Nephron progenitor cell (in vitro differentiated cells): Measurements from ENCODE around the gene TREM2.

Experiments
- DNase-seq: peaks from one replicate; pipeline ENCODE4 v3.0.0; 2021
- H3K27ac Mint-ChIP-seq: 2 replicates; pipeline ENCODE4 v1.8.0; 2021; ENCODE audit warnings: mild to moderate bottlenecking, moderate library complexity, mixed read lengths
- H3K27me3 Mint-ChIP-seq: 2 replicates; pipeline ENCODE4 v1.8.0; 2021; ENCODE audit warnings: mild to moderate bottlenecking, low read depth, mixed read lengths; ENCODE audit not compliant: poor library complexity
- H3K36me3 Mint-ChIP-seq: 2 replicates; pipeline ENCODE4 v1.8.0; 2021; ENCODE audit warnings: low read depth, mixed read lengths
- H3K4me1 Mint-ChIP-seq: 2 replicates; pipeline ENCODE4 v1.8.0; 2021; ENCODE audit warnings: mixed read lengths
- H3K4me3 Mint-ChIP-seq: 2 replicates; pipeline ENCODE4 v1.8.0; 2021; ENCODE audit warnings: mild to moderate bottlenecking, moderate library complexity, mixed read lengths
- H3K9me3 Mint-ChIP-seq: 2 replicates; pipeline ENCODE4 v1.8.0; 2021; ENCODE audit warnings: mild to moderate bottlenecking, moderate library complexity, mixed read lengths
- CTCF ChIP-seq: fragments of 200-600 bp; sonication (generic); IDR thresholded peaks from 2 replicates; pipeline ENCODE4 v1.5.0; 2021; ENCODE audit warnings: antibody characterized with exemption

TREM2 gene

GRCh38 chr6:41147917-41148316 is 15.0 kb downstream of the TREM2 start:
- no peaks in the 10 kb centered on the region for H3K4me1 Mint-ChIP-seq
- H3K4me3 Mint-ChIP-seq = no peak overlapping the region
- no peaks in the 10 kb centered on the region for H3K9me3 Mint-ChIP-seq
- H3K27me3 Mint-ChIP-seq = peaks cover 14% of the 10 kb centered on the region
- TF ChIP-seq CTCF = no peak
- no peaks in the 10 kb centered on the region for H3K36me3 Mint-ChIP-seq
- H3K27ac Mint-ChIP-seq = no peak overlapping the region
- DNase-seq = no peak

- H3K36me3 Mint-ChIP-seq = no peaks in the 10 kb centered on the region
- H3K27ac Mint-ChIP-seq = no peak overlapping the region
- DNase-seq = no peak
- no peak for TF ChIP-seq CTCF
- H3K9me3 Mint-ChIP-seq = no peaks in the 10 kb centered on the region
- no peaks in the 10 kb centered on the region for H3K4me1 Mint-ChIP-seq
- H3K27me3 Mint-ChIP-seq = peaks cover 3% of the 10 kb centered on the region
- H3K4me3 Mint-ChIP-seq = no peak overlapping the region
Observed at GRCh38 chr6:41136911-41137310, 26.0 kb downstream of the TREM2 start.

GRCh38 chr6:41135062-41135832 is 27.7 kb downstream of the TREM2 start:
- no peak overlapping the region for H3K4me3 Mint-ChIP-seq
- H3K4me1 Mint-ChIP-seq = no peaks in the 10 kb centered on the region
- H3K36me3 Mint-ChIP-seq = no peaks in the 10 kb centered on the region
- DNase-seq = no peak
- H3K9me3 Mint-ChIP-seq = no peaks in the 10 kb centered on the region
- no peak for TF ChIP-seq CTCF
- no peak overlapping the region for H3K27ac Mint-ChIP-seq
- H3K27me3 Mint-ChIP-seq = peaks cover 3% of the 10 kb centered on the region

- Mint-ChIP-seq H3K27me3 (no peaks in the 10 kb centered on the region), H3K27ac (no peak overlapping the region), H3K9me3 (peaks cover 3% of the 10 kb centered on the region), H3K4me1 (no peaks in the 10 kb centered on the region), H3K4me3 (no peak overlapping the region), H3K36me3 (peaks cover 4% of the 10 kb centered on the region)
- no peak for TF ChIP-seq CTCF
- DNase-seq = no peak
Observed at GRCh38 chr6:41132254-41132653, 30.7 kb downstream of the TREM2 start.

DNA sequence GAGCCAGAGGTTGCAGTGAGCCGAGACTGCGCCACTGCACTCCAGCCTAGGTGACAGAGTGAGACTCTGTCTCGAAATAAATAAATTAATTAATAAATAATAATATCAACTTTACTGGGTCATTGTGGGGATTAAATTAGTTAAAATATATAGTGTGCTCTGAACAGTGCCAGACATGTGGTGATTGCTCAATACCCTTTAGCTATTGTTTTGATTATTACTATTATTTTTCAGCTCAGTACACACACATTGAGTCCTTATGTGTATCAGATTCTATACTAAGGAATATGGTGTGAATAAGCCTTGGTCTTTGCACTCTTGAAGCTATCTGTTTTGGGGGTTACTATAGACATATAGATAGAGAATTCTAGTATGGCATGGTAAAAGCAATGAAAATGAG is 37.6 kb downstream of the TREM2 start:
- TF ChIP-seq CTCF = no peak
- no peak for DNase-seq
- Mint-ChIP-seq H3K9me3 (peaks cover 3% of the 10 kb centered on the region), H3K27me3 (no peaks in the 10 kb centered on the region), H3K27ac (no peak overlapping the region), H3K4me1 (no peaks in the 10 kb centered on the region), H3K4me3 (no peak overlapping the region), H3K36me3 (peaks cover 14% of the 10 kb centered on the region)

- no peak for DNase-seq
- H3K36me3 Mint-ChIP-seq = peaks cover 14% of the 10 kb centered on the region
- no peaks in the 10 kb centered on the region for H3K9me3 Mint-ChIP-seq
- no peak for TF ChIP-seq CTCF
- no peak overlapping the region for H3K27ac Mint-ChIP-seq
- no peak overlapping the region for H3K4me3 Mint-ChIP-seq
- H3K27me3 Mint-ChIP-seq = peaks cover 3% of the 10 kb centered on the region
- no peaks in the 10 kb centered on the region for H3K4me1 Mint-ChIP-seq
Observed at GRCh38 chr6:41122918-41123317, 40.0 kb downstream of the TREM2 start.
